H1 (cell line): ENCODE data around the gene COLEC11. TPM values are rescaled to one million over a fixed set of nuclear protein-coding genes. Genes with fewer than 3 reads are reported as not detected.

ENCODE experiments used
- CTCF ChIA-PET: fragments of 300-600 bp; sonication (Branson Sonifier 250); formaldehyde crosslinking; loops from one replicate; lab custom pipeline; 2021; ENCODE audit not compliant: partially characterized antibody; lab: Charles Lee
- POLR2A ChIA-PET: fragments of 300-600 bp; sonication (Branson Sonifier 250); formaldehyde crosslinking; loops from one replicate; lab custom pipeline; 2021; ENCODE audit warnings: inconsistent platforms; ENCODE audit not compliant: partially characterized antibody; lab: Charles Lee
- DNase-seq, 2 experiments: peaks; one replicate each; pipeline versions ENCODE4 v3.0.0 to v3.0.0-alpha.2; 2010 to 2022; ENCODE audit warnings: low spot score in 2 of 2, low read depth in 1 of 2, mixed read lengths in 1 of 2
- FAIRE-seq: peaks from 2 replicates; lab custom pipeline; 2011; peaks lifted over from hg19 to GRCh38; lab: Jason Lieb, UNC
- H2AFZ ChIP-seq: 2 replicates; pipeline ENCODE4 v1.8.1; 2012; ENCODE audit warnings: low read length, inconsistent platforms
- H2AK5ac ChIP-seq: 2 replicates; pipeline ENCODE4 v1.6.1; 2013; ENCODE audit warnings: low read depth, low read length
- H2BK120ac ChIP-seq: replicated peaks from 2 replicates; pipeline ENCODE3; 2013; ENCODE audit warnings: low read depth, low read length, inconsistent platforms
- H2BK12ac ChIP-seq: 2 replicates; pipeline ENCODE4 v1.6.1; 2013; ENCODE audit warnings: low read depth, low read length
- H2BK15ac ChIP-seq: 2 replicates; pipeline ENCODE4 v1.6.1; 2013; ENCODE audit warnings: low read length
- H2BK20ac ChIP-seq: 2 replicates; pipeline ENCODE4 v1.6.1; 2013; ENCODE audit warnings: low read length
- H2BK5ac ChIP-seq: 2 replicates; pipeline ENCODE4 v1.6.1; 2013; ENCODE audit warnings: low read depth, low read length
- H3K14ac ChIP-seq: 2 replicates; pipeline ENCODE4 v1.6.1; 2013; ENCODE audit warnings: inconsistent platforms; ENCODE audit not compliant: insufficient read length
- H3K18ac ChIP-seq: 2 replicates; pipeline ENCODE4 v1.6.1; 2013; ENCODE audit warnings: low read length; ENCODE audit errors: extremely low read depth
- H3K23ac ChIP-seq: 2 replicates; pipeline ENCODE4 v1.6.1; 2013; ENCODE audit warnings: inconsistent platforms; ENCODE audit not compliant: insufficient read length
- H3K23me2 ChIP-seq: 2 replicates; pipeline ENCODE4 v1.6.1; 2013; ENCODE audit warnings: low read depth, low read length
- H3K27ac ChIP-seq: 2 replicates; pipeline ENCODE4 v1.6.1; 2011; ENCODE audit warnings: low read depth, low read length, inconsistent platforms
- H3K27me3 ChIP-seq, 4 experiments: replicated peaks in 1 of 4; 1 replicate in 1 of 4; 2 replicates in 3 of 4; pipeline versions ENCODE4 v1.6.1 to v1.8.1; 2011 to 2013; ENCODE audit warnings: low read length in 3 of 4, mild to moderate bottlenecking in 3 of 4, inconsistent platforms in 2 of 4, mixed read lengths in 2 of 4, moderate library complexity in 1 of 4; ENCODE audit not compliant: control insufficient read depth in 3 of 4, insufficient read depth in 3 of 4; ENCODE audit errors: extremely low read depth in 1 of 4
- H3K36me3 ChIP-seq, 4 experiments: 2 replicates each; pipeline versions ENCODE4 v1.6.1 to v1.8.1; 2011 to 2013; ENCODE audit warnings: mild to moderate bottlenecking in 4 of 4, low read length in 3 of 4, moderate library complexity in 2 of 4, control low read depth in 1 of 4, inconsistent platforms in 1 of 4; ENCODE audit not compliant: insufficient read depth in 4 of 4, control insufficient read depth in 2 of 4
- H3K4ac ChIP-seq: replicated peaks from 2 replicates; pipeline ENCODE3; 2013; ENCODE audit warnings: low read length, low read depth, mixed read lengths, inconsistent platforms; ENCODE audit not compliant: insufficient read length
- H3K4me1 ChIP-seq, 4 experiments: replicated peaks in 1 of 4; 1 replicate in 1 of 4; 2 replicates in 3 of 4; pipeline versions ENCODE4 v1.6.1 to v1.8.1; 2011 to 2013; ENCODE audit warnings: low read length in 3 of 4, inconsistent platforms in 2 of 4, mixed read lengths in 1 of 4; ENCODE audit not compliant: insufficient read depth in 4 of 4, control insufficient read depth in 3 of 4
- H3K4me2 ChIP-seq, 2 experiments: 2 replicates each; pipeline versions ENCODE4 v1.6.1 to v1.8.1; 2011 to 2013; ENCODE audit warnings: low read depth in 2 of 2, low read length in 2 of 2, control low read depth in 1 of 2, inconsistent platforms in 1 of 2, mild to moderate bottlenecking in 1 of 2; ENCODE audit not compliant: insufficient read depth in 1 of 2
- H3K4me3 ChIP-seq, 4 experiments: fragments of 200-600, 300-600 bp in 1 of 4; sonication (generic), shearing (Covaris generic), sonication (Bioruptor Twin) in 1 of 4; 2 replicates each; pipeline versions ENCODE4 v1.5.1 to v1.8.1; 2011 to 2016; ENCODE audit warnings: low read length in 4 of 4, low read depth in 3 of 4, control low read depth in 2 of 4, inconsistent platforms in 2 of 4, mild to moderate bottlenecking in 2 of 4, mixed read lengths in 1 of 4, moderate library complexity in 1 of 4; ENCODE audit not compliant: insufficient read depth in 2 of 4; ENCODE audit errors: extremely low read depth in 1 of 4
- H3K56ac ChIP-seq: replicated peaks from 2 replicates; pipeline ENCODE3; 2013; ENCODE audit warnings: low read depth, mild to moderate bottlenecking, mixed read lengths, low read length, inconsistent platforms; ENCODE audit not compliant: insufficient read length
- H3K79me1 ChIP-seq: 2 replicates; pipeline ENCODE4 v1.6.1; 2013; ENCODE audit warnings: low read depth, low read length, control low read depth
- H3K79me2 ChIP-seq, 2 experiments: 2 replicates each; pipeline versions ENCODE4 v1.6.1 to v1.8.1; 2012 to 2013; ENCODE audit warnings: low read length in 2 of 2, mild to moderate bottlenecking in 2 of 2, inconsistent platforms in 1 of 2; ENCODE audit not compliant: insufficient read depth in 2 of 2, control insufficient read depth in 1 of 2
- H3K9ac ChIP-seq, 4 experiments: replicated peaks in 1 of 4; 1 replicate in 1 of 4; 2 replicates in 3 of 4; pipeline versions ENCODE4 v1.6.1 to v1.8.1; 2011 to 2013; ENCODE audit warnings: low read depth in 3 of 4, low read length in 3 of 4, control low read depth in 2 of 4, mild to moderate bottlenecking in 2 of 4, moderate library complexity in 2 of 4, inconsistent platforms in 1 of 4; ENCODE audit errors: extremely low read depth in 1 of 4
- H3K9me3 ChIP-seq, 2 experiments: 2 replicates each; pipeline versions ENCODE4 v1.6.1 to v1.8.1; 2012 to 2013; ENCODE audit warnings: mild to moderate bottlenecking in 2 of 2, moderate library complexity in 2 of 2, control low read depth in 1 of 2, inconsistent platforms in 1 of 2, low read depth in 1 of 2, low read length in 1 of 2, mixed read lengths in 1 of 2; ENCODE audit not compliant: insufficient read depth in 2 of 2
- H4K20me1 ChIP-seq, 2 experiments: replicated peaks in 1 of 2; 2 replicates each; pipeline versions ENCODE3 to v1.8.1; 2011 to 2013; ENCODE audit warnings: inconsistent platforms in 2 of 2, low read length in 2 of 2, mild to moderate bottlenecking in 1 of 2; ENCODE audit not compliant: insufficient read depth in 2 of 2, control insufficient read depth in 1 of 2
- H4K5ac ChIP-seq: 2 replicates; pipeline ENCODE4 v1.6.1; 2013; ENCODE audit warnings: low read length, low read depth, mixed read lengths, inconsistent platforms; ENCODE audit not compliant: insufficient read length
- H4K8ac ChIP-seq: 2 replicates; pipeline ENCODE4 v1.8.0; 2013; ENCODE audit warnings: mild to moderate bottlenecking, moderate library complexity, low read length, inconsistent platforms; ENCODE audit not compliant: insufficient read depth; ENCODE audit errors: extremely low read depth
- H4K91ac ChIP-seq: replicated peaks from 2 replicates; pipeline ENCODE3; 2013; ENCODE audit warnings: low read length, mixed read lengths, inconsistent platforms; ENCODE audit not compliant: insufficient read length
- CHD1 ChIP-seq: IDR thresholded peaks from 2 replicates; pipeline ENCODE4 v1.6.1; 2012; ENCODE audit warnings: low read depth, low read length, improper control_type of control experiment
- CHD2 ChIP-seq: IDR thresholded peaks from 2 replicates; pipeline ENCODE4 v1.6.1; 2012; ENCODE audit warnings: low read length, improper control_type of control experiment
- KDM1A ChIP-seq: fragments of 200-600, 300-600 bp; sonication (generic); IDR thresholded peaks from 2 replicates; pipeline ENCODE4 v1.7.1; 2016; ENCODE audit warnings: mild to moderate bottlenecking, low read length, borderline replicate concordance
- KDM4A ChIP-seq: IDR thresholded peaks from one replicate; pipeline ENCODE4 v1.7.1; 2012; ENCODE audit warnings: low read depth, mild to moderate bottlenecking, moderate library complexity, low read length, inconsistent platforms; ENCODE audit not compliant: severe bottlenecking
- NANOG ChIP-seq: IDR thresholded peaks from 2 replicates; pipeline ENCODE4 v1.6.1; 2011; ENCODE audit warnings: low read length, low read depth, mild to moderate bottlenecking, inconsistent platforms; ENCODE audit not compliant: insufficient read depth, poor library complexity, severe bottlenecking
- RXRA ChIP-seq: IDR thresholded peaks from 2 replicates; pipeline ENCODE4 v1.6.1; 2011; ENCODE audit warnings: low read depth, mild to moderate bottlenecking, low read length, moderate library complexity; ENCODE audit not compliant: insufficient read depth
- SIN3A ChIP-seq, 2 experiments: IDR thresholded peaks in 1 of 2; conservative IDR thresholded peaks in 1 of 2; 2 replicates each; pipeline ENCODE4 v1.6.1; 2011 to 2012; ENCODE audit warnings: low read length in 2 of 2, improper control_type of control experiment in 1 of 2, low read depth in 1 of 2, mild to moderate bottlenecking in 1 of 2
- SRF ChIP-seq: IDR thresholded peaks from 2 replicates; pipeline ENCODE4 v1.6.1; 2011; ENCODE audit warnings: mild to moderate bottlenecking, low read depth, low read length, moderate library complexity
- TBP ChIP-seq: IDR thresholded peaks from 2 replicates; pipeline ENCODE4 v1.6.1; 2011; ENCODE audit warnings: low read depth, low read length, improper control_type of control experiment
- WGBS, 2 experiments: shearing (Covaris generic) in 1 of 2; methylation state at CpG; one replicate each; pipeline versions ENCODE4 v1.1.6 to v1.1.7; 2013 to 2015; ENCODE audit warnings: low lambda C conversion rate in 2 of 2, mixed read lengths in 2 of 2, inconsistent platforms in 1 of 2, low coverage in 1 of 2, missing lambda C conversion rate in 1 of 2; ENCODE audit not compliant: insufficient replicate concordance in 2 of 2, insufficient coverage in 1 of 2, insufficient read length in 1 of 2; ENCODE audit errors: extremely low coverage in 1 of 2, missing lambda C conversion rate in 1 of 2; 5-methylcytosine and 5-hydroxymethylcytosine counted together
- polyA plus RNA-seq, 7 experiments: library from polyadenylated mRNA; depleted of rRNA in 3 of 7; stranded (reverse) in 5 of 7; unstranded in 2 of 7; fragments of >200 nt in 5 of 7; fragments of 200-250 nt in 2 of 7; gene quantifications; 1 replicate in 5 of 7; 2 replicates in 1 of 7; 4 replicates in 1 of 7; pipeline versions ENCODE4 v1.2.1 to v1.2.3, GENCODE V29; 2011 to 2013; ENCODE audit warnings: missing spikeins in 2 of 7, mixed read lengths in 2 of 7
- total RNA-seq: library from RNA; stranded (reverse); fragmentation: NEBNext Ultra II Directional; extraction: Animal tissue kit (Norgen Biotek cat#: 25700); gene quantifications from 2 replicates; pipeline ENCODE4 v1.2.1, GENCODE V29; 2021
- TF ChIP-seq, protein P1 (sequence below): IDR thresholded peaks from 2 replicates; pipeline ENCODE4 v1.6.1; 2012; ENCODE audit warnings: inconsistent platforms

COLEC11 gene
- total and polyA plus RNA-seq, 2 of the 8 experiments (the other 6 are each of a cell fraction or from before 2014, with no cell fraction given): 0.47 to 0.80 TPM

DNA sequence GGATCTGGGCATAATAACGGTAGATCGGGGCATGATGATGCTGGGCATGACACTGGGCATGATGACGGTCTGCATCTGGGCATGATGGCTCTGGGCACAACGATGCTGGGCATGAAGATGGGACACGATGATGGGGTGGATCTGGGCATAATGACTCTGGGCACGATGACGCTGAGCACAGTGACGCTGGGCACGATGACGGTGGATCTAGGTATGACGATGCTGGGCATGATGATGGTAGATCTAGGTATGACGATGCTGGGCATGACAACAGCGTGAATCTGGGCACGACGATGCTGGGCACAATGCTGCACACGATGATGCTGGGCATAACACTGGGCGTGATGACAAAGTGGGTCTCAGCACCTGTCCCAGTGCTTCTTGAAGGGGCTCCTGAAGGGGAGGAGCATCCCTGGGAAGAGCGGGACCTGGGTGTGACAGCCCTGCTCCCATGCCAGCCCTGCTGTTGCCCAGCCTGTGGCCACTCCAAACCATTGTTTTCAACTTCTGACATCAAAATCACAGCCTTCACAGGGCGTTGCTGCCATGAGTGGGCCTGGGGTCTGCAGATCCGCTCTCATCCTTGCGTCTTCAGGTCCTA is 32.7 kb downstream of the COLEC11 start:
- Histone ChIP-seq H2AK5ac (peak overlapping the region; percentile 33), H3K14ac (no peak overlapping the region), H2BK15ac (no peak overlapping the region), H3K36me3 (no peaks in the 10 kb centered on the region), H3K4me2 (no peak overlapping the region), H4K20me1 (peaks cover 0 to 1% of the 10 kb centered on the region in 2 experiments), H3K9me3 (0 out of 4 replicates have a peak, but pooled peaks cover 0 to 3% of the 10 kb centered on the region in 2 experiments), H2BK120ac (no peak overlapping the region), H3K18ac (no peak overlapping the region), H2BK5ac (peak overlapping the region; percentile 28; the same call in 1 of the 2 replicates), H4K5ac (no peak overlapping the region), H3K27ac (no peak overlapping the region), H3K27me3 (no peaks in the 10 kb centered on the region; a peak in 1 of 7 replicates), H2AFZ (no peak overlapping the region), H3K4me3 (no peak overlapping the region), H3K4ac (no peak overlapping the region), H3K23me2 (no peaks in the 10 kb centered on the region), H2BK20ac (no peak overlapping the region), H3K56ac (no peak overlapping the region)
- ChIA-PET CTCF (interaction anchor here (1.8 to 2.5 kb wide), 3 partner anchors 15 to 23 kb away, joined by 8 to 22 read pairs (median 20); no protein-coding TSS in a partner anchor), POLR2A (no interaction called here)
- FAIRE-seq: no peak
- 88% methylated on average over 21 of the region's 21 CpGs; no CpG with 5 or more reads in 1 of the 2 experiments for WGBS, 2 experiments
- peak in 1 of 2 experiments; percentile 24 for DNase-seq
- TF ChIP-seq SRF (no peak), CHD1 (no peak), NANOG (no peak), KDM4A (no peak), TBP (no peak), SIN3A (conservative IDR thresholded peaks at IDR 0.05 in 1 of 2, IDR thresholded peaks at IDR 0.05 in 1 of 2; ENCODE audit: low read depth in 1 of 2, low read length in 2 of 2) (no peak), CHD2 (no peak), KDM1A (no peak), RXRA (no peak)
- TF ChIP-seq, protein P1, sequence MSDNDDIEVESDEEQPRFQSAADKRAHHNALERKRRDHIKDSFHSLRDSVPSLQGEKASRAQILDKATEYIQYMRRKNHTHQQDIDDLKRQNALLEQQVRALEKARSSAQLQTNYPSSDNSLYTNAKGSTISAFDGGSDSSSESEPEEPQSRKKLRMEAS: no peak
- TF ChIP-seq, all 59 proteins: peak for 0
- H3K4me1 ChIP-seq: no peaks in the 10 kb centered on the region; a peak in 2 of 7 replicates
- H3K79me1 ChIP-seq: no peaks in the 10 kb centered on the region
- no peak overlapping the region for H3K23ac ChIP-seq
- no peak overlapping the region; the same call in 1 of the 2 replicates for H4K8ac ChIP-seq
- H2BK12ac ChIP-seq: no peak overlapping the region; the same call in 1 of the 2 replicates
- no peaks in the 10 kb centered on the region for H3K79me2 ChIP-seq
- no peak overlapping the region for H4K91ac ChIP-seq
- H3K9ac ChIP-seq: no peak overlapping the region
